Skeletal muscle satellite cell (primary cell): ENCODE measurements around the gene NFILZ. TPM values are rescaled to one million over a fixed set of nuclear protein-coding genes. Genes with fewer than 3 reads are reported as not detected.
A peak's percentile ranks its signal among the peaks of the same experiment; 100 is the strongest.

ENCODE experiments used
- H3K27me3 ChIP-seq: 2 replicates; pipeline ENCODE4 v1.7.0; 2013; ENCODE audit warnings: low read length; ENCODE audit not compliant: control insufficient read depth, insufficient read depth
- H3K36me3 ChIP-seq: 2 replicates; pipeline ENCODE4 v1.7.0; 2013; ENCODE audit warnings: mild to moderate bottlenecking, control low read depth, low read length; ENCODE audit not compliant: insufficient read depth
- H3K4me1 ChIP-seq: 2 replicates; pipeline ENCODE4 v1.7.0; 2013; ENCODE audit warnings: low read length; ENCODE audit not compliant: control insufficient read depth, insufficient read depth
- H3K4me2 ChIP-seq: 2 replicates; pipeline ENCODE4 v1.7.0; 2013; ENCODE audit warnings: mild to moderate bottlenecking, low read length
- H3K4me3 ChIP-seq: 2 replicates; pipeline ENCODE4 v1.7.0; 2013; ENCODE audit warnings: low read length
- H3K9ac ChIP-seq: 2 replicates; pipeline ENCODE4 v1.7.0; 2013; ENCODE audit warnings: mild to moderate bottlenecking, low read depth, low read length, moderate library complexity
- H3K9me3 ChIP-seq: replicated peaks from 2 replicates; pipeline ENCODE4 v1.7.0; 2013; ENCODE audit warnings: mild to moderate bottlenecking, control low read depth, low read length
- total RNA-seq: library from RNA; depleted of rRNA; stranded (reverse); fragments of >200 nt; gene quantifications from 2 replicates; pipeline ENCODE4 v1.2.3, GENCODE V29; 2012; rRNA removed

The NFILZ gene
- not detected in 2 replicates for total RNA-seq

GRCh38 chr19:8629996-8630683 lies at the start of gene NFILZ:
Gene NFILZ, plus strand, starts transcription at chr19:8630633. Its CDS starts 46,133 bp downstream, at chr19:8676766.
- no peak within 1 kb of the TSS for H3K9ac ChIP-seq
- no peaks in the 10 kb centered on the region for H3K4me1 ChIP-seq
- H3K9me3 ChIP-seq, result no peaks in the 10 kb centered on the region
- no peak within 1 kb of the TSS for H3K4me2 ChIP-seq
- peaks cover 13% of the 10 kb centered on the region for H3K27me3 ChIP-seq
- H3K36me3 ChIP-seq, result no peaks in the 10 kb centered on the region
- H3K4me3 ChIP-seq, result no peak within 1 kb of the TSS

GRCh38 chr19:8580710-8581281 lies 49.6 kb upstream of the NFILZ start:
- Histone ChIP-seq H3K4me1 (peaks cover under 1% of the 10 kb centered on the region), H3K9me3 (no peaks in the 10 kb centered on the region), H3K36me3 (no peaks in the 10 kb centered on the region), H3K4me3 (no peak overlapping the region), H3K9ac (no peak overlapping the region), H3K4me2 (no peak overlapping the region), H3K27me3 (peaks cover 9% of the 10 kb centered on the region)

GRCh38 chr19:8584965-8585893 lies 45.2 kb upstream of the NFILZ start:
- no peaks in the 10 kb centered on the region for H3K36me3 ChIP-seq
- H3K9me3 ChIP-seq, result no peaks in the 10 kb centered on the region
- no peak overlapping the region for H3K4me2 ChIP-seq
- H3K27me3 ChIP-seq, result no peaks in the 10 kb centered on the region
- H3K4me1 ChIP-seq, result no peaks in the 10 kb centered on the region
- no peak overlapping the region for H3K9ac ChIP-seq
- no peak overlapping the region for H3K4me3 ChIP-seq

- H3K36me3 ChIP-seq, result no peaks in the 10 kb centered on the region
- H3K9me3 ChIP-seq, result no peaks in the 10 kb centered on the region
- no peaks in the 10 kb centered on the region for H3K4me1 ChIP-seq
- H3K27me3 ChIP-seq, result no peaks in the 10 kb centered on the region
- H3K9ac ChIP-seq, result no peak overlapping the region
- H3K4me2 ChIP-seq, result no peak overlapping the region
- H3K4me3 ChIP-seq, result no peak overlapping the region
Measured at GRCh38 chr19:8585894-8586750, 44.3 kb upstream of the NFILZ start.

GRCh38 chr19:8589177-8589714 lies 41.2 kb upstream of the NFILZ start:
- H3K4me1 ChIP-seq, result peaks cover 7% of the 10 kb centered on the region

GRCh38 chr19:8592231-8593009 lies 38.0 kb upstream of the NFILZ start:
- Histone ChIP-seq H3K9ac (no peak overlapping the region), H3K27me3 (peaks cover 8% of the 10 kb centered on the region), H3K9me3 (peaks cover 3% of the 10 kb centered on the region), H3K36me3 (no peaks in the 10 kb centered on the region), H3K4me1 (peaks cover 7% of the 10 kb centered on the region), H3K4me3 (peak overlapping the region; percentile 55), H3K4me2 (peak overlapping the region; percentile 73)

More at GRCh38 chr19:8589177-8589714, 41.2 kb upstream of the NFILZ start:
- H3K4me2 ChIP-seq, result no peak overlapping the region
- H3K27me3 ChIP-seq, result peaks cover 5% of the 10 kb centered on the region
- H3K4me3 ChIP-seq, result no peak overlapping the region
- no peaks in the 10 kb centered on the region for H3K36me3 ChIP-seq
- no peak overlapping the region for H3K9ac ChIP-seq
- peaks cover 3% of the 10 kb centered on the region for H3K9me3 ChIP-seq

GRCh38 chr19:8593931-8594330 lies 36.5 kb upstream of the NFILZ start:
- Histone ChIP-seq H3K4me1 (peaks cover 7% of the 10 kb centered on the region), H3K4me2 (no peak overlapping the region), H3K9ac (no peak overlapping the region), H3K27me3 (peaks cover 8% of the 10 kb centered on the region), H3K36me3 (no peaks in the 10 kb centered on the region), H3K4me3 (no peak overlapping the region), H3K9me3 (peaks cover 3% of the 10 kb centered on the region)

- H3K4me2 ChIP-seq, result no peak overlapping the region
- H3K27me3 ChIP-seq, result peaks cover 8% of the 10 kb centered on the region
- H3K9ac ChIP-seq, result no peak overlapping the region
Measured at GRCh38 chr19:8595651-8596050, 34.8 kb upstream of the NFILZ start.

GRCh38 chr19:8596168-8596567 lies 34.3 kb upstream of the NFILZ start:
- H3K4me2 ChIP-seq, result no peak overlapping the region
- H3K27me3 ChIP-seq, result peaks cover 8% of the 10 kb centered on the region
- peaks cover 3% of the 10 kb centered on the region for H3K9me3 ChIP-seq
- H3K9ac ChIP-seq, result no peak overlapping the region
- no peaks in the 10 kb centered on the region for H3K36me3 ChIP-seq
- H3K4me1 ChIP-seq, result peaks cover 7% of the 10 kb centered on the region
- H3K4me3 ChIP-seq, result no peak overlapping the region

More at GRCh38 chr19:8595651-8596050, 34.8 kb upstream of the NFILZ start:
- Histone ChIP-seq H3K4me3 (no peak overlapping the region), H3K4me1 (peaks cover 7% of the 10 kb centered on the region), H3K9me3 (peaks cover 3% of the 10 kb centered on the region), H3K36me3 (no peaks in the 10 kb centered on the region)

- Histone ChIP-seq H3K36me3 (no peaks in the 10 kb centered on the region), H3K9ac (no peak overlapping the region), H3K9me3 (peaks cover 6% of the 10 kb centered on the region)
Measured at GRCh38 chr19:8600064-8600463, 30.4 kb upstream of the NFILZ start.

More at GRCh38 chr19:8600064-8600463, 30.4 kb upstream of the NFILZ start:
- peaks cover 3% of the 10 kb centered on the region for H3K27me3 ChIP-seq
- H3K4me3 ChIP-seq, result no peak overlapping the region
- H3K4me2 ChIP-seq, result no peak overlapping the region
- H3K4me1 ChIP-seq, result no peaks in the 10 kb centered on the region
